Right renal cortex interstitium (tissue), 3 donors: ENCODE measurements around the gene P2RX2. TPM values are rescaled to one million over a fixed set of nuclear protein-coding genes. Genes with fewer than 3 reads are reported as not detected.

Source experiments
- DNase-seq, 3 donors: peaks; one replicate each; pipeline ENCODE4 v3.0.0-alpha.2; 2013; ENCODE audit warnings: low read depth in 3 of 3, low spot score in 2 of 3
- polyA plus RNA-seq, 3 donors: library from polyadenylated mRNA; unstranded; fragments of 120-200 nt; gene quantifications; one replicate each; pipeline ENCODE4 v1.2.1, GENCODE V29; 2013; ENCODE audit not compliant: insufficient read length in 3 of 3

Gene P2RX2
- polyA plus RNA-seq, 3 donors: 0.86 to 1.3 (median 1.1) TPM

- no peak for DNase-seq
Observed at GRCh38 chr12:132617135-132617701, 1.4 kb upstream of the P2RX2 start.

- no peak for DNase-seq
Observed at GRCh38 chr12:132617822-132618682, 524 bp upstream of the P2RX2 start.

- no peak for DNase-seq
Observed at GRCh38 chr12:132619071-132619385, 452 bp downstream of the P2RX2 start.

- DNase-seq: no peak
Observed at GRCh38 chr12:132619386-132620112, 973 bp downstream of the P2RX2 start.

GRCh38 chr12:132620113-132620898 lies 1.7 kb downstream of the P2RX2 start:
- no peak for DNase-seq

GRCh38 chr12:132620899-132621656 lies 2.5 kb downstream of the P2RX2 start:
- no peak for DNase-seq

- DNase-seq: no peak
Observed at GRCh38 chr12:132621657-132622435, 3.3 kb downstream of the P2RX2 start.

GRCh38 chr12:132622437-132623071 lies 4.0 kb downstream of the P2RX2 start:
- no peak for DNase-seq

- DNase-seq: no peak
Observed at GRCh38 chr12:132623072-132623869, 4.7 kb downstream of the P2RX2 start.

- DNase-seq: no peak
Observed at GRCh38 chr12:132624186-132624855, 5.7 kb downstream of the P2RX2 start.

- no peak for DNase-seq
Observed at GRCh38 chr12:132624910-132625630, 6.5 kb downstream of the P2RX2 start.

- no peak for DNase-seq
Observed at GRCh38 chr12:132625731-132626430, 7.3 kb downstream of the P2RX2 start.

- no peak for DNase-seq
Observed at GRCh38 chr12:132629330-132629729, 10.8 kb downstream of the P2RX2 start.

GRCh38 chr12:132630672-132631071 lies 12.1 kb downstream of the P2RX2 start:
- DNase-seq: no peak

GRCh38 chr12:132631666-132632065 lies 13.1 kb downstream of the P2RX2 start:
- no peak for DNase-seq

GRCh38 chr12:132632521-132633228 lies 14.1 kb downstream of the P2RX2 start:
- no peak for DNase-seq
